ELF-1 (cell line): ENCODE measurements around the gene ANO9.
A peak's percentile ranks its signal among the peaks of the same experiment; 100 is the strongest.
"Not testable (repeated sequence)": the region's sequence is repeated elsewhere in the genome, so short reads cannot be mapped to it uniquely, and the experiment has no call there.

ENCODE experiments used
- DNase-seq: peaks from one replicate; pipeline ENCODE4 v3.0.0-alpha.2; 2016; ENCODE audit warnings: low read depth, low spot score

Gene ANO9

GRCh38 chr11:403021-403760, 38.6 kb downstream of the ANO9 start:
- DNase-seq: no peak

DNA sequence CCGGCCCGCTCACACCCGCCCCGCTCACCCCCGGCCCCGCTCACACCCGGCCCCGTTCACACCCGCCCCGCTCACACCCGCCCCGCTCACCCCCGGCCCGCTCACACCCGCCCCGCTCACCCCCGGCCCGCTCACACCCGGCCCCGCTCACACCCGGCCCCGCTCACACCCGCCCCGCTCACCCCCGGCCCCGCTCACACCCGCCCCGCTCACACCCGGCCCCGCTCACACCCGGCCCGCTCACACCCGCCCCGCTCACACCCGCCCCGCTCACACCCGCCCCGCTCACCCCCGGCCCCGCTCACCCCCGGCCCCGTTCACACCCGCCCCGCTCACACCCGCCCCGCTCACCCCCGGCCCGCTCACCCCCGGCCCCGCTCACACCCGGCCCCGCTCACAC, 40.6 kb downstream of the ANO9 start:
- DNase-seq: not testable (repeated sequence)

DNA sequence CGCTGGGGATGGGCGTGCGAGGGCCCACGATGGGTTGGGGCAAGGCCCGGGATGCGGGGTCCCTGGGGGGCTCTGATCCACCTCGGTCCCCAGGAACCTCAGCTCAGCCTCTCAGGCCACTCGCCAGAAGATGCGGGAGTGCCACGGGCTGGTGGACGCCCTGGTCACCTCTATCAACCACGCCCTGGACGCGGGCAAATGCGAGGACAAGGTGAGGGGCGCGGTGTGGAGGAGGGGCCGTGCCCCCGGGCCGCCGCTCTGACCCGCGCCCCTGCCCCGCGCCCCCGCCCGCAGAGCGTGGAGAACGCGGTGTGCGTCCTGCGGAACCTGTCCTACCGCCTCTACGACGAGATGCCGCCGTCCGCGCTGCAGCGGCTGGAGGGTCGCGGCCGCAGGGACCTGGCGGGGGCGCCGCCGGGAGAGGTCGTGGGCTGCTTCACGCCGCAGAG, 41.5 kb downstream of the ANO9 start:
- no peak for DNase-seq

DNA sequence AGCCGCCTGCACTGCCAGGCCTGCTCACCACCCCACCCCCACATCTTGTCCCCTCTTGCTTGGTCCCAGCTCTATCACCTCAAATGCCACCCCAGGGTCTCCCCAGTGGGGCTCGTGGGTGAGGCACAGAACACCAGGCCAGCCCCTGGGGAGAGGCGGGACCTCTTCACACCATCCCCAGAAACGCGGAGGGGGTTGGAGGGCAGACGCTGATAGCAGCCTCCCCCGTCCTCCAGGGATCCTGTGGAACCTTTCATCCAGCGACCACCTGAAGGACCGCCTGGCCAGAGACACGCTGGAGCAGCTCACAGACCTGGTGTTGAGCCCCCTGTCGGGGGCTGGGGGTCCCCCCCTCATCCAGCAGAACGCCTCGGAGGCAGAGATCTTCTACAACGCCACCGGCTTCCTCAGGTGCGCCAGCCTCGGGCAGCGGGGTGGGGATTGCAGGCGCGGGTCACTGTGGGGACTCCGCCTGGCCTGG, 42.0 kb downstream of the ANO9 start:
- DNase-seq: no peak

DNA sequence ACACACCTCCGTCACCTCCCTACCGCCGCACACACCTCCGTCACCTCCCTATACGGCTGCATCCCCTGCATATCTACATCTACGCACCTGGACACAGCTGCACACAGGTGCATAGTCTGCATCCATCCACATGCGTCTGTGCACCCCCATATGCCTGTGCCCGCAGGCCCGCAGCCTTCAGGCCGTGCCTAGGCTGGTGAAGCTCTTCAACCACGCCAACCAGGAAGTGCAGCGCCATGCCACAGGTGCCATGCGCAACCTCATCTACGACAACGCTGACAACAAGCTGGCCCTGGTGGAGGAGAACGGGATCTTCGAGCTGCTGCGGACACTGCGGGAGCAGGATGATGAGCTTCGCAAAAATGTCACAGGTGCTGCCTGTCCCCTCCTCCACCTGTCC, 43.0 kb downstream of the ANO9 start:
- no peak for DNase-seq

DNA sequence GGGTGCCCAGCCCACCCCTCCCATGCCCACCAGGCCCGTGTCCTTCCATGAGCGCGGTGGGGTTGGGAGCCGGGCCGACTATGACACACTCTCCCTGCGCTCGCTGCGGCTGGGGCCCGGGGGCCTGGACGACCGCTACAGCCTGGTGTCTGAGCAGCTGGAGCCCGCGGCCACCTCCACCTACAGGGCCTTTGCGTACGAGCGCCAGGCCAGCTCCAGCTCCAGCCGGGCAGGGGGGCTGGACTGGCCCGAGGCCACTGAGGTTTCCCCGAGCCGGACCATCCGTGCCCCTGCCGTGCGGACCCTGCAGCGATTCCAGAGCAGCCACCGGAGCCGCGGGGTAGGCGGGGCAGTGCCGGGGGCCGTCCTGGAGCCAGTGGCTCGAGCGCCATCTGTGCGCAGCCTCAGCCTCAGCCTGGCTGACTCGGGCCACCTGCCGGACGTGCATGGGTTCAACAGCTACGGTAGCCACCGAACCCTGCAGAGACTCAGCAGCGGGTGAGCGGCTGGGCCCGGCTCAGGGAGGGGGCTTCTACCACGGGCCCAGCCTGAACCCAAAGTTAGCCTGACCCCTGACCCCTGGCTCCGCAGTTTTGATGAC, 44.8 kb downstream of the ANO9 start:
- DNase-seq: peak; percentile 91

- DNase-seq: peak; percentile 67
Observed at GRCh38 chr11:396511-396947, 45.3 kb downstream of the ANO9 start.

- no peak for DNase-seq
Observed at GRCh38 chr11:395866-396265, 45.9 kb downstream of the ANO9 start.

DNA sequence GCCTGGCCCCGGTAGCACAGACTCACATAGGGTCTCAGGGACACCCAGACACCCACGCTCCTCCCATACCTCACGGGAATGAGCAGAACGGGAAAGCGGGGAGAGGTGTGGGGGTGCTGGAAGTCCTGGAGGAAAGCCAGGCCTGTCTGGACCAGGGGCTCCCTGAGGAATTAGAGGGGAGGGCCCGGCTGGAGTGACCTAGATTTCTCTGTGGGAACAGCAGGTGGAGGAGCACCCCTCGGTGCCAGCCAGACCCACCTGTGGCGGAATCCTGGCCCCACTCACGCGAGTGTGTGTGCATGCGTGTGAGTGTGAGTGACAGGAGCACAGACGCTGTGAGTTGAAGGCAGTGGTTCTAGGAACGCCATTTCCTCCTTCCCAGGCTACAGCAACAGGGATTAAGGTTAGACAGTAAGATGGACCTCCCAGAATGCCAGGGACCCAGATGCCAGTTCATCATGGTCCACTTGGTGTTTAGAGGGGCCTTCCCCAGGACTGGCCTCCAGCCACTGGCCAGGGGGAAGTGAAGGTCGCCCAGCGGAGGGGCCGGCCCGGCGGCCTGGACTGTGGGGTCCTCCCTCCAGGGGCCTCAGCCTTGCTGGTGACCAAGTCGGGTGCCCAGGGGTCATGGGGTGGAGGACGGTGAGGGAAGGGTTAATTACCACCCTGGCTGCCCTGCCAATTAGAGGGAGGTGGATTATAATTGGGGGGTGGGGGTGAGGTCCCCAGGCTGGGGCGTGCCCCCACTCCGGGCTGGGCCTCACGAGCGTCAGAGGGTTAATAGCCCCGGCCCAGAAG, 46.8 kb downstream of the ANO9 start:
- DNase-seq: no peak

DNA sequence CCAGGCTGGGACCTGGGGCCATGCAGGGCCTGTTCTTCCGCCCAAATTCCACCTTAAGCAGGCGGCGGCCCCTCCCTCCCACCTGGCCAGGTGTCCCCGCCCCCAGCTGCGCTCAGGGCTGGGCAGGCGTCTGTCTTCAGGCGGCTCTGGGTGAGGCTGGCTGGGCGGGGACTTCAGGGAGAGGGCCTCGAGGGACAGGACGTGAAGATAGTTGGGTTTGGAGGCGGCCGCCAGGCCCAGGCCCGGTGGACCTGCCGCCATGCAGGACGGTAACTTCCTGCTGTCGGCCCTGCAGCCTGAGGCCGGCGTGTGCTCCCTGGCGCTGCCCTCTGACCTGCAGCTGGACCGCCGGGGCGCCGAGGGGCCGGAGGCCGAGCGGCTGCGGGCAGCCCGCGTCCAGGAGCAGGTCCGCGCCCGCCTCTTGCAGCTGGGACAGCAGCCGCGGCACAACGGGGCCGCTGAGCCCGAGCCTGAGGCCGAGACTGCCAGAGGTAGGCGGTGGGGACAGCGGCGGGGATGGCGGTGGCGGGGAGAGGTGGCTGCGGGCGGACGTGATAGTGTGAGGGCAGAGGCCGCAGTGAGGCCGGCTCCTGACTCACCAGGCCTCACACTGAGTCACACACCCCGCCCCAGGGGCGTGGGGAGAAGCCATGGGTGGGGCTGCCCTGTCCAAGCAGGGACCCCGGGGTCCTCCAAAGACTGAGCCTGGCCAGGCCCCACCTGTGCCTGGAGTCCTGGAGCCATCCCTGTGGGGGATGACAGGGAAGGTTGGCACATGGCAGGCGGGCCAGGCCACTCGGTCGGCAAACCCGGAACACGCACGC, 47.6 kb downstream of the ANO9 start, which contains the start of gene PKP3:
Gene PKP3, plus strand, starts transcription at position 176 of the 824 bp plus-strand sequence. Its CDS starts 84 bp downstream, at position 260.
- peak; percentile 91 for DNase-seq

GRCh38 chr11:393219-394033, 48.4 kb downstream of the ANO9 start:
- DNase-seq: peak; percentile 59

GRCh38 chr11:392102-392777, 49.6 kb downstream of the ANO9 start:
- DNase-seq: no peak

DNA sequence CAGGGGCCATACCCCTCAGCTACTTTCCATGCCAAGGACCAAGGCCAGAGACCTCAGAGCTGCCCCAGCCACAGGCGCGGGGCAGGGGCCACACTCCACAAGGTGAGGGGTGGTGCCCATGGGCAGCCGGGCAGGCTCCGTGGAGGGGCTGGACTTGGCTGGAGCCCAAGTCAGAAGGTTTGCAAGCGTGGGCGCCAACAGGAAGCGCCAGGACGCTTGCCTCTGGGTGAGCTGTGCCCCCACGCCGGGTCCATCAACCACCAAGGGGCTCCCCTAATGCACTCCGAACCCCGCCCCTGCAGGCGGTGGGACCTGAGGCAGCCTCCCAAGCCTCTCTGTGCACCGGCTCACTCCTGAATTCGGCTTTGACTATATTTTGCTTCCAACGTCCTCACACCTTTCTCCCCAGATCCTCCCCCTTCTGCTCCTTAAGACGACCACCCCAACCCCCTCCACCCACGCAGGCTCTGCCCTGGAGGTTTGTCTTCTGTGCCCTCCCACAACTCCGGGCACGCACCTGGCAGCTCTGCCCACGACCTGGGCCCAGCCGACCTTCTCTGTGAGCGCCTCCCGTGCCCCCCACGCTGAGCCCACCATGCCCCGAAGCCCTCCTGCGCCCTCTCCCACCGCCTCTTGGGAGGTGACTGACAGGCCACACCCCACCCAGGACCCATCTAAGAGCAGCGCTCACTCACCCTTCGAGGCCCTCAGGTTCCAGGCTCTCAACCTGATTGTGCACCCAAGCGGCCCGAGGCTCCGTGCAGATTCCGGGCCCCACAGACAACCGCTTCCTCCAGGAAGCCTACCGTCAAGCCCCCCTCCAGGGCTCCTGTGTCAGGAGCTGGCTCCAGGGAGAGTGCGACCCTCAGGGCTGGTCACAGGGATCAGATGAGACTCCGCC, 50.4 kb downstream of the ANO9 start:
- no peak for DNase-seq

- DNase-seq: no peak
Observed at GRCh38 chr11:390175-390574, 51.6 kb downstream of the ANO9 start.

- not testable (repeated sequence) for DNase-seq
Observed at GRCh38 chr11:389369-389768, 52.4 kb downstream of the ANO9 start.

DNA sequence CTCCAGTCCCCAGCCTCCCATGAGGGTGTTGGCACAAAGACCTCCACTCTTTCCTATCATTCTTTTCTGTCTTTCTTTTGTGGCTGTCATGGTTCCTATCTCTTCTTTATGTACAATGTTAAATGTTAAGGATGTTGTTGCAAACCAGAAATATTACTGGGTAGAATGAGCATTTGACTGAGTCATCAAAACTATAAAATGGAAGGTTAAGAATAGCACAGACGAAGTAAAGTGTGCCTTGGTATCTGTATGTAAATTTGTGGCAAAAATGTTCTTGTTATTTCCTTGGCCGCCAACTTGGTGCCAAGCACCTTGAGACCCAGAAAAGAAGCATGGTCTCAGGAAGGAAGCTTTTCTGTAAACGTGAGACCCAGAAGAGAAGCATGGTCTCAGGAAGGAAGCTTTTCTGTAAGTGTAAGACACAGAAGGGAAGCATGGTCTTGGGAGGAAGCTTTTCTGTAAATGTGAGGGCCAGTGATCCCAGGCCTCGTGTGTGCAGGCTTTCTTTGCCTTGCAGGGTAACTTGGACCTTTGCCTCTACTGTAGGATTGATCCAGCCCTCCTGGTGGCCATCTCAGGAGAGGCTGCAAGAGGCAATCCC, 54.5 kb downstream of the ANO9 start:
- DNase-seq: no peak

GRCh38 chr11:386483-386882, 55.3 kb downstream of the ANO9 start:
- DNase-seq: no peak

GRCh38 chr11:385594-386351, 56.0 kb downstream of the ANO9 start:
- no peak for DNase-seq
